Measurements from ENCODE around the gene LIMCH1. TPM values are rescaled to one million over a fixed set of nuclear protein-coding genes. Genes with fewer than 3 reads are reported as not detected.

Gene LIMCH1
- polyA plus RNA-seq, 1 donor (not counting 4 experiments of a cell fraction or from before 2014, with no cell fraction given), result 1.1 TPM

DNA sequence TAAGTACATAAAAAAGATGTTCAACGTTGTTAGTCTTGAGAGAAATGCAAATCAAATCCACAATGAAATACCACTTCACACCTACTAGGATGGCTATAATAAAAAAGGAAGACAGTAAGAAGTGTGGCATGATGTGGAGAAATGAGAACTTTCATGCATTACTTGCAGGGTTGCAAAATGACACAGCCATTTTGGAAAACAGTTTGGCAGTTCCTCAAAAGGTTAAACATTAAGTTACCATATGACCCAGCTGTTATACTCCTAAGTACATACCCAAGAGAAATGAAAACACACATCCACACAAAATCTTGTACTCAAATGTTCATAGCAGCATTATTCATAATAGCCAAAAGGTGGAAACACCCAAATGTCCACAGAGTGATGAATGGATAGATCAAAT lies 25.8 kb upstream of the LIMCH1 start:
- no peak for DNase-seq (ENCODE audit: low read depth, low spot score)
- no peak for FAIRE-seq

GRCh38 chr4:41512596-41512995 lies 25.4 kb upstream of the LIMCH1 start:
- H3K27ac ChIP-seq (ENCODE audit: control insufficient read depth, insufficient read depth, low read length), result no peak overlapping the region
- H3K9ac ChIP-seq (ENCODE audit: control insufficient read depth, extremely low read depth, insufficient read depth, low read length), result no peak overlapping the region
- no peak overlapping the region for H3K4me3 ChIP-seq (ENCODE audit: control insufficient read depth in 2 of 3, extremely low read depth in 1 of 3, insufficient read depth in 2 of 3, low read depth in 1 of 3, low read length in 3 of 3)
- no peaks in the 10 kb centered on the region for H3K36me3 ChIP-seq (ENCODE audit: control insufficient read depth in 2 of 2, extremely low read depth in 1 of 2, insufficient read depth in 2 of 2, low read length in 2 of 2)
- no peak overlapping the region for H3K4me2 ChIP-seq (ENCODE audit: control insufficient read depth, extremely low read depth, insufficient read depth, low read depth, low read length)
- H3K27me3 ChIP-seq (ENCODE audit: control insufficient read depth, extremely low read depth, insufficient read depth, low read length), result no peaks in the 10 kb centered on the region
- no peaks in the 10 kb centered on the region for H3K9me1 ChIP-seq (ENCODE audit: control insufficient read depth, extremely low read depth, insufficient read depth, low read length)
- H2AFZ ChIP-seq (ENCODE audit: control insufficient read depth, low read length), result no peak overlapping the region
- no peaks in the 10 kb centered on the region for H3K79me2 ChIP-seq (ENCODE audit: control insufficient read depth, insufficient read depth, low read length)
- H4K20me1 ChIP-seq (ENCODE audit: control insufficient read depth, extremely low read depth, insufficient read depth, low read length), result no peaks in the 10 kb centered on the region
- dilution Hi-C loops (cut with MboI; ENCODE audit: extremely low pct_ligation_motif_present, low sequenced_read_pairs), result no loop called here
- FAIRE-seq, result no peak
- TF ChIP-seq EZH2 (IDR thresholded peaks at IDR 0.05; ENCODE audit: low read length), result no peak
- no peak for TF ChIP-seq CTCF (optimal IDR thresholded peaks at IDR 0.05 in 1 of 3, IDR thresholded peaks at IDR 0.05 in 1 of 3, conservative IDR thresholded peaks at IDR 0.05 in 1 of 3; ENCODE audit: extremely low read depth in 1 of 3, insufficient read depth in 2 of 3, low read length in 3 of 3)
- H3K9me3 ChIP-seq (ENCODE audit: control insufficient read depth, low read depth, low read length), result no peaks in the 10 kb centered on the region
- no peaks in the 10 kb centered on the region for H3K4me1 ChIP-seq (ENCODE audit: control insufficient read depth, extremely low read depth, insufficient read depth, low read length)
- DNase-seq (ENCODE audit: low read depth, low spot score), result no peak

More for the DNA sequence above, 25.8 kb upstream of the LIMCH1 start:
- Histone ChIP-seq H3K9ac (ENCODE audit: control insufficient read depth, extremely low read depth, insufficient read depth, low read length) (no peak overlapping the region), H3K79me2 (ENCODE audit: control insufficient read depth, insufficient read depth, low read length) (no peaks in the 10 kb centered on the region), H3K27ac (ENCODE audit: control insufficient read depth, insufficient read depth, low read length) (no peak overlapping the region), H3K36me3 (ENCODE audit: control insufficient read depth in 2 of 2, extremely low read depth in 1 of 2, insufficient read depth in 2 of 2, low read length in 2 of 2) (no peaks in the 10 kb centered on the region), H3K9me3 (ENCODE audit: control insufficient read depth, low read depth, low read length) (no peaks in the 10 kb centered on the region), H3K27me3 (ENCODE audit: control insufficient read depth, extremely low read depth, insufficient read depth, low read length) (no peaks in the 10 kb centered on the region), H2AFZ (ENCODE audit: control insufficient read depth, low read length) (no peak overlapping the region), H3K9me1 (ENCODE audit: control insufficient read depth, extremely low read depth, insufficient read depth, low read length) (no peaks in the 10 kb centered on the region), H4K20me1 (ENCODE audit: control insufficient read depth, extremely low read depth, insufficient read depth, low read length) (no peaks in the 10 kb centered on the region), H3K4me1 (ENCODE audit: control insufficient read depth, extremely low read depth, insufficient read depth, low read length) (no peaks in the 10 kb centered on the region), H3K4me2 (ENCODE audit: control insufficient read depth, extremely low read depth, insufficient read depth, low read depth, low read length) (no peak overlapping the region), H3K4me3 (ENCODE audit: control insufficient read depth in 2 of 3, extremely low read depth in 1 of 3, insufficient read depth in 2 of 3, low read depth in 1 of 3, low read length in 3 of 3) (no peak overlapping the region)
- dilution Hi-C loops (cut with MboI; ENCODE audit: extremely low pct_ligation_motif_present, low sequenced_read_pairs), result no loop called here
- TF ChIP-seq CTCF (optimal IDR thresholded peaks at IDR 0.05 in 1 of 3, IDR thresholded peaks at IDR 0.05 in 1 of 3, conservative IDR thresholded peaks at IDR 0.05 in 1 of 3; ENCODE audit: extremely low read depth in 1 of 3, insufficient read depth in 2 of 3, low read length in 3 of 3), result no peak
- no peak for TF ChIP-seq EZH2 (IDR thresholded peaks at IDR 0.05; ENCODE audit: low read length)

Measured in keratinocyte (primary cell).